Measurements from ENCODE around the gene MDFI. TPM values are rescaled to one million over a fixed set of nuclear protein-coding genes. Genes with fewer than 3 reads are reported as not detected.

The MDFI gene
- total RNA-seq, 1 donor from 2014 or later = 7.9 TPM

DNA sequence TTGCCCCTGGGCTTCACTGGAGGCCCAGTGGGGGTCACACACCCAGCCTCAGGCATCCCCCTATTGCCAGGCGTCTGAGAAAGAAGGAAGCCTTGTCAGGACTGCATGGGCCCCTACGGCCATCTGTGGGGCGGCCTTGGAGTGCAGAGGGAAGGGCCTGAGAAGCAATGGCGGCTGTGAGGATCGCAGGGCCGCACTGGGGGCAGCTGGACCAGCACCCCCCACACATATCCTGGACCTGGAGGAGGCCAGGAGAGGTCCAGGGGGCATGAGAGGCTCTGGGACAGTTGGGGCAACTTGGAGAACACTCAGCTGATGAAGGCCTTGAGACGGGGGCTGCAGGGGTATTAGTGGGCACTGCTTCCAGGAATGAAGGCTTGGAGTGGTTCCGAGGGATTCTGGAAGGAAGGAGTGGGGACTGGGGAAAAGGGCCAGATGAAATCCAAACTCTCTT is 16.5 kb downstream of the MDFI start:
- H3K4me3 Mint-ChIP-seq (ENCODE audit: unreplicated experiment) = no peak overlapping the region
- no peak for DNase-seq
- no peak overlapping the region for H3K27ac Mint-ChIP-seq (ENCODE audit: unreplicated experiment)
- peaks cover 3% of the 10 kb centered on the region for H3K27me3 Mint-ChIP-seq (ENCODE audit: unreplicated experiment)
- TF ChIP-seq, protein P1, sequence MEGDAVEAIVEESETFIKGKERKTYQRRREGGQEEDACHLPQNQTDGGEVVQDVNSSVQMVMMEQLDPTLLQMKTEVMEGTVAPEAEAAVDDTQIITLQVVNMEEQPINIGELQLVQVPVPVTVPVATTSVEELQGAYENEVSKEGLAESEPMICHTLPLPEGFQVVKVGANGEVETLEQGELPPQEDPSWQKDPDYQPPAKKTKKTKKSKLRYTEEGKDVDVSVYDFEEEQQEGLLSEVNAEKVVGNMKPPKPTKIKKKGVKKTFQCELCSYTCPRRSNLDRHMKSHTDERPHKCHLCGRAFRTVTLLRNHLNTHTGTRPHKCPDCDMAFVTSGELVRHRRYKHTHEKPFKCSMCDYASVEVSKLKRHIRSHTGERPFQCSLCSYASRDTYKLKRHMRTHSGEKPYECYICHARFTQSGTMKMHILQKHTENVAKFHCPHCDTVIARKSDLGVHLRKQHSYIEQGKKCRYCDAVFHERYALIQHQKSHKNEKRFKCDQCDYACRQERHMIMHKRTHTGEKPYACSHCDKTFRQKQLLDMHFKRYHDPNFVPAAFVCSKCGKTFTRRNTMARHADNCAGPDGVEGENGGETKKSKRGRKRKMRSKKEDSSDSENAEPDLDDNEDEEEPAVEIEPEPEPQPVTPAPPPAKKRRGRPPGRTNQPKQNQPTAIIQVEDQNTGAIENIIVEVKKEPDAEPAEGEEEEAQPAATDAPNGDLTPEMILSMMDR (IDR thresholded peaks at IDR 0.05; ENCODE audit: partially characterized antibody, unreplicated experiment) = no peak
- H3K36me3 Mint-ChIP-seq (ENCODE audit: unreplicated experiment) = no peaks in the 10 kb centered on the region
- H3K4me1 Mint-ChIP-seq (ENCODE audit: low read depth, unreplicated experiment) = peaks cover 4% of the 10 kb centered on the region
- peaks cover 5% of the 10 kb centered on the region for H3K9me3 Mint-ChIP-seq (ENCODE audit: unreplicated experiment)

DNA sequence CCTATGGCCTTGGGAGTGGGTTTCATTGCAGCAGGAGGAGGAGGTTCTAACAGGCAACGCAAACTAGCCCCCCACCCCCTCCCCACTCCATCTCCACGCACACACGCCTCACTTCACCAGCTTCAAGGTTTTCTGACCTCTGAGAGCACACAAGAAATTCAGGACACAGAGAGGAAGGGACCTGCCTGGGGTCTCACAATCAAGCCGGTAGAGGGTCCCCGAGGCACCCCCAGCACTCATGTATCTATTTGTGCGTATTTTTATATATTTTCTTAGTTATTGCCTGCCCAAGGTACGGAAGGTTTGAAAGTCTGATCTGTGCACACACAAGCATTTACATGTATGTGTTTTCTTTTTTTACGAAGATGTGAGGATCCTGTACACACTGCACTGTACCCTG is 16.9 kb downstream of the MDFI start:
- H3K4me3 Mint-ChIP-seq (ENCODE audit: unreplicated experiment) = no peak overlapping the region

DNA sequence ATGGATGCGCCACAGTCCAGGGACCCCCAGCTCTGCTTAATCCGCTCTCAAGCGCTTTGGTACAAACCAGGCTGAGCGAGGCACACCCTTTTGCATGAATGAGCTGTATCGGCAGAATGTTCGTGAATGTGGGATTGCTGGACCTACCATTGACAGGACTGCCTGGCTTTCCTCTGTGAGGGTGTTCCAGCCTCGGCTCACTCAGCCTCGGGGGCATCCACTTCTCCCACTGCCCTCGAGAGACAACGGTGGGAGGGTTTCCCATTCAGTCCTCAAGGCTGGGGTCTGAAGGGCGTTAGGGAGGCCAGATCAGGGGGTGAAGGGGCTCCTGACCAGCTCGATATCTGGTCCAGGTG is 17.4 kb downstream of the MDFI start:
- Mint-ChIP-seq H3K4me1 (ENCODE audit: low read depth, unreplicated experiment) (peaks cover 4% of the 10 kb centered on the region), H3K27me3 (ENCODE audit: unreplicated experiment) (peaks cover 3% of the 10 kb centered on the region), H3K4me3 (ENCODE audit: unreplicated experiment) (no peak overlapping the region)

More for the DNA sequence above, 16.9 kb downstream of the MDFI start:
- H3K27ac Mint-ChIP-seq (ENCODE audit: unreplicated experiment) = no peak overlapping the region
- TF ChIP-seq, protein P1 (IDR thresholded peaks at IDR 0.05; ENCODE audit: partially characterized antibody, unreplicated experiment) = no peak
- peaks cover 4% of the 10 kb centered on the region for H3K4me1 Mint-ChIP-seq (ENCODE audit: low read depth, unreplicated experiment)
- H3K27me3 Mint-ChIP-seq (ENCODE audit: unreplicated experiment) = peaks cover 3% of the 10 kb centered on the region
- peaks cover 5% of the 10 kb centered on the region for H3K9me3 Mint-ChIP-seq (ENCODE audit: unreplicated experiment)
- no peak for DNase-seq
- no peaks in the 10 kb centered on the region for H3K36me3 Mint-ChIP-seq (ENCODE audit: unreplicated experiment)

DNA sequence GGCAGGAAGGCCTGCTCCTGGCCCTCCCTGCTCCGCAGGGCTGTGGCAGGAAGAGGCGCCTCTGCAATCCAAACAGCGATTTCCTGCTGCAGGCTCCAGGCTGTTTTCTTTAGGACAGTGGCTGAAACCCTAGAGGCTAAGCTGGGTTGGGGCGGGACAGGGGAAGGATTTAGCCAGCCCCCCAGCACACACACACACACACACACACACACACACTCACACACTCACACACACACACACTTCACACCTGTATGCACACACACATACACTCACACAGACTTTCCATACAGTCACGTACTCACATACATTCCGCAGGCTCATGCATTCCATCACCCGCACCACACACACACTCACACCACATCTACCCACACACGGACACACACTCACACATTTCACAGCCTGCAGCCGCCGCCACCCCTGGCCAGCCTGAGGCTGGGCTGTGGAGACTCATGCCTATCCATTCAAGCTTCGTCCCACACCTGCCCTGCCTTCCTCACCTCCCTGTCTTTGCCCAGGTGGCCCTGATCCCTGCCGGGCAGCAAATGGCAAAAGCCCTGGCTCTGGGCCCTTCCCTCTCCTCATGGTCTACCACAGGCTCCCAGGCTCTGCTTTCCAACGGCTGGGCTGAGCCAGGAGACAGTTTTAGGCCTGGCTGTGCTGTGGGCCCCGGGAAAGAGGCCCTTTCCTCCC is 17.9 kb downstream of the MDFI start:
- H3K4me1 Mint-ChIP-seq (ENCODE audit: low read depth, unreplicated experiment) = peaks cover 4% of the 10 kb centered on the region
- H3K36me3 Mint-ChIP-seq (ENCODE audit: unreplicated experiment) = no peaks in the 10 kb centered on the region
- H3K27me3 Mint-ChIP-seq (ENCODE audit: unreplicated experiment) = peaks cover 3% of the 10 kb centered on the region
- H3K9me3 Mint-ChIP-seq (ENCODE audit: unreplicated experiment) = peaks cover 3% of the 10 kb centered on the region
- no peak overlapping the region for H3K27ac Mint-ChIP-seq (ENCODE audit: unreplicated experiment)
- TF ChIP-seq, protein P1 (IDR thresholded peaks at IDR 0.05; ENCODE audit: partially characterized antibody, unreplicated experiment) = no peak
- H3K4me3 Mint-ChIP-seq (ENCODE audit: unreplicated experiment) = no peak overlapping the region
- no peak for DNase-seq

More for the DNA sequence above, 17.4 kb downstream of the MDFI start:
- TF ChIP-seq, protein P1 (IDR thresholded peaks at IDR 0.05; ENCODE audit: partially characterized antibody, unreplicated experiment) = no peak
- no peaks in the 10 kb centered on the region for H3K36me3 Mint-ChIP-seq (ENCODE audit: unreplicated experiment)
- no peak for DNase-seq
- no peak overlapping the region for H3K27ac Mint-ChIP-seq (ENCODE audit: unreplicated experiment)
- H3K9me3 Mint-ChIP-seq (ENCODE audit: unreplicated experiment) = peaks cover 5% of the 10 kb centered on the region
